RWPE2 (cell line): ENCODE results near the gene ST3GAL3.

Experiments used
- ATAC-seq: fragments of 200-7000 bp; cut with Tn5 transposase; 3 replicates; pipeline ENCODE4 v1.9.1; 2021; ENCODE audit warnings: low read depth
- DNase-seq: peaks from one replicate; pipeline ENCODE4 v3.0.0-alpha.2; 2020; ENCODE audit warnings: low spot score
- H3K27ac ChIP-seq: fragments of 450-650 bp; 2 replicates; pipeline ENCODE4 v1.5.1; 2017; ENCODE audit warnings: mild to moderate bottlenecking; ENCODE audit not compliant: poor library complexity, severe bottlenecking
- H3K27me3 ChIP-seq: fragments of 250-450 bp; sonication (Bioruptor Pico); 2 replicates; pipeline ENCODE4 v1.5.1; 2021; ENCODE audit warnings: mild to moderate bottlenecking, moderate library complexity; ENCODE audit not compliant: insufficient read depth, poor library complexity, severe bottlenecking
- H3K36me3 ChIP-seq: fragments of 250-450 bp; sonication (Bioruptor Pico); 2 replicates; pipeline ENCODE4 v1.5.1; 2020; ENCODE audit warnings: low read depth, mild to moderate bottlenecking, moderate library complexity
- H3K4me1 ChIP-seq: fragments of 250-450 bp; sonication (Bioruptor Pico); 2 replicates; pipeline ENCODE4 v1.5.1; 2021; ENCODE audit warnings: mild to moderate bottlenecking, moderate library complexity; ENCODE audit not compliant: insufficient read depth, poor library complexity, severe bottlenecking
- H3K4me3 ChIP-seq: fragments of 250-450 bp; sonication (Bioruptor Pico); 2 replicates; pipeline ENCODE4 v1.5.1; 2021; ENCODE audit warnings: mild to moderate bottlenecking, moderate library complexity; ENCODE audit not compliant: severe bottlenecking
- H3K9me3 ChIP-seq: fragments of 250-450 bp; sonication (Bioruptor Pico); 2 replicates; pipeline ENCODE4 v1.5.1; 2021; ENCODE audit warnings: mild to moderate bottlenecking, moderate library complexity; ENCODE audit not compliant: severe bottlenecking
- TF ChIP-seq, protein P1 (sequence below): fragments of 450-650 bp; IDR thresholded peaks from one replicate; pipeline ENCODE4 v1.5.1; 2017; ENCODE audit warnings: mild to moderate bottlenecking, moderate library complexity; ENCODE audit not compliant: poor library complexity, severe bottlenecking

The ST3GAL3 gene

DNA sequence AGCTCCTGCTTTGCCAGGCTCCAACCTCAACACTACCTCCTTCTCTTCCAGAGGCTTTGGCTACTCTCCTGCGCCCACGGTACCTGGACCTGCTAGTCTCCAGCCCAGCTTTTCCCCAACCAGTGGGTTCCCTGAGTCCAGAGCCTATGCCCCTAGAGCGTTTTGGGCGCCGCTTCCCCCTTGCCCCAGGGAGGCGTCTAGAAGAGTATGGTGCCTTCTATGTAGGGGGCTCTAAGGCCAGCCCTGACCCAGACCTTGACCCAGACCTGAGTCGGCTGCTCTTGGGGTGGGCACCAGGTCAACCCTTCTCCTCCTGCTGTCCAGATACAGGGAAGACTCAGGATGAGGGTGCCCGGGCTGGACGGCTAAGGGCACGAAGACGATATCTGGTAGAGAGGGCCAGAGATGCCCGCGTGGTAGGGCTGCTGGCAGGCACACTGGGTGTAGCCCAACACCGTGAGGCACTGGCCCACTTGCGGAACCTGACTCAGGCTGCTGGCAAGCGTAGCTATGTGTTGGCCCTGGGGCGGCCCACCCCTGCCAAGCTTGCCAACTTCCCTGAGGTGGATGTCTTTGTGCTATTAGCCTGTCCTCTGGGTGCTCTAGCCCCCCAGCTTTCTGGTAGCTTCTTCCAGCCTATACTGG, 264.1 kb downstream of the ST3GAL3 start:
- Histone ChIP-seq H3K4me3 (no peak overlapping the region), H3K4me1 (no peaks in the 10 kb centered on the region), H3K9me3 (no peaks in the 10 kb centered on the region), H3K27me3 (no peaks in the 10 kb centered on the region), H3K36me3 (peaks cover 8% of the 10 kb centered on the region), H3K27ac (no peak overlapping the region)
- ATAC-seq (no peak), DNase-seq (no peak)
- TF ChIP-seq, protein P1, sequence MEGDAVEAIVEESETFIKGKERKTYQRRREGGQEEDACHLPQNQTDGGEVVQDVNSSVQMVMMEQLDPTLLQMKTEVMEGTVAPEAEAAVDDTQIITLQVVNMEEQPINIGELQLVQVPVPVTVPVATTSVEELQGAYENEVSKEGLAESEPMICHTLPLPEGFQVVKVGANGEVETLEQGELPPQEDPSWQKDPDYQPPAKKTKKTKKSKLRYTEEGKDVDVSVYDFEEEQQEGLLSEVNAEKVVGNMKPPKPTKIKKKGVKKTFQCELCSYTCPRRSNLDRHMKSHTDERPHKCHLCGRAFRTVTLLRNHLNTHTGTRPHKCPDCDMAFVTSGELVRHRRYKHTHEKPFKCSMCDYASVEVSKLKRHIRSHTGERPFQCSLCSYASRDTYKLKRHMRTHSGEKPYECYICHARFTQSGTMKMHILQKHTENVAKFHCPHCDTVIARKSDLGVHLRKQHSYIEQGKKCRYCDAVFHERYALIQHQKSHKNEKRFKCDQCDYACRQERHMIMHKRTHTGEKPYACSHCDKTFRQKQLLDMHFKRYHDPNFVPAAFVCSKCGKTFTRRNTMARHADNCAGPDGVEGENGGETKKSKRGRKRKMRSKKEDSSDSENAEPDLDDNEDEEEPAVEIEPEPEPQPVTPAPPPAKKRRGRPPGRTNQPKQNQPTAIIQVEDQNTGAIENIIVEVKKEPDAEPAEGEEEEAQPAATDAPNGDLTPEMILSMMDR = no peak

DNA sequence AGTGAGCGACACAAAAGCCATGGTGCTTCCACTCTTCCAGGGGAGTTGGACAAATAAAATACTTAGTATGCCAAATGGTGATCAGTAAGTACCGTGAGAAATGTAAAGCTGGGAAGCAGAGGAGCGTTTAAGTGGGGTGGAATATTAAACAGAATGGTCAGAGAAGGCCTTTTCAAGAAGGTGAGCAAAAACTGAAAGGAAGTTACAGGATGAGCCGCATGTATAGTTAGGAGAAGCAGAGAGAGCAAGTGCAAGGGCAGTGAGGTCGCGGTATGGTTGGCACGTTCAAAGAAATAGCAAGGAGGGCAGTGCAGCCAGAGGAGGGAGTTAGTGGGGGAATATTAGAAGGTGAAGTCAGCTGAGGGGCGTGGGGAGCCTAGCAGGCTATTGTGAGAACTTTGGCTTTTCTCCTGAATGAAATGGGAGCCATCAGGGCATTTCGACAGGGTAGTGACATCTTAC, 266.7 kb downstream of the ST3GAL3 start:
- Histone ChIP-seq H3K9me3 (no peaks in the 10 kb centered on the region), H3K27me3 (no peaks in the 10 kb centered on the region), H3K4me1 (no peaks in the 10 kb centered on the region), H3K4me3 (peak overlapping the region; percentile 95), H3K36me3 (peaks cover 21% of the 10 kb centered on the region), H3K27ac (peak overlapping the region; percentile 63)
- ATAC-seq = no peak
- TF ChIP-seq, protein P1 = no peak
- DNase-seq = no peak

DNA sequence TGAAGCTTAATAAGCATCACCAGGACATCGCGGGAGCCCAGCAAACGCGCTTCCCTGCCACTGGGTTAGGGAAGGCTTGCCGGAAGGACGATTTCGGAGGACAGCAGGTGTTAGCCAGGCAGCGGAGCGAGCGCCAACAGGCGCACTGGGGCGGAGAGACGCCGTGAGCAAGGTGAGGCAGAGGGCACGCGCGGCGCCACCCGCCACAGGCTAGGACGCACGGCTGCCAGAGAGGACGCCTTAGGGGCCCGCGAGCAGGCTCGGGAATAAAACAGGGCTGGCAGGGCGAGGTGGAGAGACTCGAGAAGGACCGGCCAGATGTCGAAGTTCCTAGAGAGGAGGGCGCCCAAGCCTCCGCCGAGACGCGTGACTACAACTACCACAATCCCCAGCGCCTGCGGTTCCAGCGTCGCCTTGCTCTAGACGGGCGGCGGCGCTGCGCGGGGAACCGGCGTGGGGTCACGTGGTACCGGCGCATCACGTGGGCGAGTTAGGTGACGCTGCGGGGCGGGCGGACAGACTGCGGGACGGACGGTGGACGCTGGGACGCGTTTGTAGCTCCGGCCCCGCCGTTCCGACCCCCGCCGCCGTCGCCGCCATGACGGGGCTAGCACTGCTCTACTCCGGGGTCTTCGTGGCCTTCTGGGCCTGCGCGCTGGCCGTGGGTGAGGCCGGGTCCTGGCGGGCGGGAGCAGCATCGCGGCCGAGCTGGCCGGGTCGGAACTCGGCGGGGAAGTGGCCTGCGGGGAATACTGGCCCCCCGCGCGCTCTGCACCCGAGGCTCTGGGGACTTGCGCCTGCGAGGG, 267.3 kb downstream of the ST3GAL3 start, which contains the start of gene ATP6V0B:
Gene ATP6V0B, plus strand, starts transcription at position 518 of the 806 bp plus-strand sequence. Its CDS starts 81 bp downstream, at position 599.
- ATAC-seq (peak; percentile 73), DNase-seq (peak; percentile 96)
- no peaks in the 10 kb centered on the region for H3K9me3 ChIP-seq
- peak within 1 kb of the TSS; percentile 63 for H3K27ac ChIP-seq
- H3K36me3 ChIP-seq = peaks cover 21% of the 10 kb centered on the region
- H3K27me3 ChIP-seq = no peaks in the 10 kb centered on the region
- H3K4me3 ChIP-seq = peak within 1 kb of the TSS; percentile 95
- H3K4me1 ChIP-seq = no peaks in the 10 kb centered on the region
- TF ChIP-seq, protein P1 = peak; percentile 7

DNA sequence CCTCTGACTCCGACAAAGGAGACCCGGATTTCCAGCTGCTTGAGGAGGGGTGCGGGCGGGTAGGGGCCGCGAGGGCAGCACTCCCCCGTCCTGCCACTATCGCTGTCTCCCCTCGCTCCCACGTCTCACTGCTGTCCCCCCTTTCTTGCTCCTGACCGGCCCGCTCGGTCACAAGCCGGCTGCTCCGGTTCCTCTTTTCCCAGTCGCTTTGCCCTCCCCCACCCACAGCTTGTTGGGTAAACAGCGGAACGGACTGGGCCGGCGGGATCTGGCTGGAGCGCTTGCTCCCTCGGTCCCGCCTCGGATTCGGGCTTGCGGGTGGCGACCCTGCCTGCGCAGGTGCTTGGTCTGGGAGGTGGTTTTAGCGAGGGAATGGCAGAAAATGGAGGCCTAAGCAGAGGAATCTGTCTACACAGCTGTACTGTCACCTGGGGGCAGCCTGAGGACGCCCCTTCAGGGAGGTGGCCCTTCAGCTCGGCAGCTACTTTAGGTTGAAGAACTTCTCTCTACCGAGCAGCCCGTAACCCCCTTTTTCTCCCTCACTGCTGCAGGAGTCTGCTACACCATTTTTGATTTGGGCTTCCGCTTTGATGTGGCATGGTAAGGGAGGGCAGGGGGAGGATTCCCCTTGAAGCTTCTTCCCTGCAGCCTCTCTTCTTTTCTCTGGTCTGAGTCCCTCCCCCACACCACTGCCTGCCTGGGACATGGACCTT, 268.1 kb downstream of the ST3GAL3 start:
- ATAC-seq (peak; percentile 1; the same call in 2 of the 3 replicates), DNase-seq (no peak)
- Histone ChIP-seq H3K4me3 (peak overlapping the region; percentile 95), H3K9me3 (no peaks in the 10 kb centered on the region), H3K27ac (peak overlapping the region; percentile 63), H3K27me3 (no peaks in the 10 kb centered on the region), H3K36me3 (peaks cover 21% of the 10 kb centered on the region), H3K4me1 (no peaks in the 10 kb centered on the region)
- TF ChIP-seq, protein P1 = no peak
